BE2C (cell line): Measurements from ENCODE around the gene DOHH.

ENCODE experiments used
- DNase-seq: peaks from one replicate; pipeline ENCODE4 v3.0.0-alpha.2; 2020
- H3K27me3 ChIP-seq: fragments of 250-450 bp; sonication (Bioruptor Pico); 2 replicates; pipeline ENCODE4 v1.5.1; 2020; ENCODE audit warnings: mild to moderate bottlenecking
- H3K36me3 ChIP-seq: fragments of 250-450 bp; sonication (Bioruptor Pico); 2 replicates; pipeline ENCODE4 v1.5.1; 2020; ENCODE audit warnings: mild to moderate bottlenecking
- H3K4me1 ChIP-seq: fragments of 250-450 bp; sonication (Bioruptor Pico); 2 replicates; pipeline ENCODE4 v1.5.1; 2020
- H3K4me3 ChIP-seq: 2 replicates; pipeline ENCODE4 v1.5.1; 2011; ENCODE audit warnings: low read depth, low read length
- H3K9me3 ChIP-seq: fragments of 250-450 bp; sonication (Bioruptor Pico); 2 replicates; pipeline ENCODE4 v1.5.1; 2020
- CTCF ChIP-seq: IDR thresholded peaks from 2 replicates; pipeline ENCODE4 v1.5.1; 2012; ENCODE audit warnings: mild to moderate bottlenecking, low read depth, low read length

The DOHH gene

GRCh38 chr19:3478409-3479176, 21.9 kb downstream of the DOHH start:
- H3K27me3 ChIP-seq: peaks cover 30% of the 10 kb centered on the region
- H3K36me3 ChIP-seq: no peaks in the 10 kb centered on the region
- no peak for TF ChIP-seq CTCF
- no peaks in the 10 kb centered on the region for H3K9me3 ChIP-seq
- DNase-seq: no peak
- H3K4me3 ChIP-seq: no peak overlapping the region
- no peaks in the 10 kb centered on the region for H3K4me1 ChIP-seq

- DNase-seq: no peak
- Histone ChIP-seq H3K36me3 (no peaks in the 10 kb centered on the region), H3K4me3 (no peak overlapping the region), H3K9me3 (no peaks in the 10 kb centered on the region), H3K27me3 (peaks cover 23% of the 10 kb centered on the region), H3K4me1 (no peaks in the 10 kb centered on the region)
- no peak for TF ChIP-seq CTCF
Observed at GRCh38 chr19:3477951-3478350, 22.5 kb downstream of the DOHH start.

GRCh38 chr19:3477506-3477905, 23.0 kb downstream of the DOHH start:
- H3K9me3 ChIP-seq: no peaks in the 10 kb centered on the region
- DNase-seq: no peak
- TF ChIP-seq CTCF: no peak
- H3K27me3 ChIP-seq: peaks cover 19% of the 10 kb centered on the region
- no peaks in the 10 kb centered on the region for H3K36me3 ChIP-seq
- no peak overlapping the region for H3K4me3 ChIP-seq
- H3K4me1 ChIP-seq: no peaks in the 10 kb centered on the region

GRCh38 chr19:3476830-3477229, 23.6 kb downstream of the DOHH start:
- no peaks in the 10 kb centered on the region for H3K9me3 ChIP-seq
- H3K27me3 ChIP-seq: peaks cover 12% of the 10 kb centered on the region
- no peak for DNase-seq
- no peak overlapping the region for H3K4me3 ChIP-seq
- TF ChIP-seq CTCF: no peak
- H3K4me1 ChIP-seq: no peaks in the 10 kb centered on the region
- no peaks in the 10 kb centered on the region for H3K36me3 ChIP-seq

- H3K4me1 ChIP-seq: no peaks in the 10 kb centered on the region
- no peaks in the 10 kb centered on the region for H3K9me3 ChIP-seq
- TF ChIP-seq CTCF: no peak
- H3K27me3 ChIP-seq: peaks cover 1% of the 10 kb centered on the region
- H3K36me3 ChIP-seq: no peaks in the 10 kb centered on the region
- H3K4me3 ChIP-seq: no peak overlapping the region
- DNase-seq: no peak
Observed at GRCh38 chr19:3475449-3475848, 25.0 kb downstream of the DOHH start.

GRCh38 chr19:3474614-3475013, 25.9 kb downstream of the DOHH start:
- Histone ChIP-seq H3K4me3 (no peak overlapping the region), H3K4me1 (no peaks in the 10 kb centered on the region), H3K36me3 (no peaks in the 10 kb centered on the region), H3K27me3 (peaks cover 3% of the 10 kb centered on the region; the same call in 1 of the 2 replicates), H3K9me3 (no peaks in the 10 kb centered on the region)
- no peak for DNase-seq
- no peak for TF ChIP-seq CTCF
